Kidney (tissue), 14 donors: ENCODE results near the gene ST6GAL1. TPM values are rescaled to one million over a fixed set of nuclear protein-coding genes. Genes with fewer than 3 reads are reported as not detected.

ENCODE experiments used
- DNase-seq, 5 donors: peaks; one replicate each; pipeline ENCODE4 v3.0.0-alpha.2; 2013 to 2020
- FAIRE-seq: peaks from 2 replicates; lab custom pipeline; 2012; peaks lifted over from hg19 to GRCh38; lab: Jason Lieb, UNC
- H3K27ac ChIP-seq, 2 donors: one replicate each; pipeline ENCODE4 v1.7.0; 2013; ENCODE audit warnings: low read depth in 2 of 2, low read length in 2 of 2, inconsistent platforms in 1 of 2
- H3K27me3 ChIP-seq: one replicate; pipeline ENCODE4 v1.7.1; 2013; ENCODE audit warnings: low read length, inconsistent platforms; ENCODE audit not compliant: control insufficient read depth, insufficient read depth
- H3K36me3 ChIP-seq, 3 donors: one replicate each; pipeline versions ENCODE4 v1.7.0 to v1.7.1; 2013; ENCODE audit warnings: low read length in 3 of 3, control low read depth in 1 of 3, inconsistent platforms in 1 of 3; ENCODE audit not compliant: insufficient read depth in 3 of 3, control insufficient read depth in 2 of 3
- H3K4me1 ChIP-seq, 3 donors: one replicate each; pipeline versions ENCODE4 v1.7.0 to v1.7.1; 2013; ENCODE audit warnings: low read length in 3 of 3, inconsistent platforms in 1 of 3, low read depth in 1 of 3; ENCODE audit not compliant: control insufficient read depth in 2 of 3, insufficient read depth in 2 of 3
- H3K4me3 ChIP-seq, 3 donors: one replicate each; pipeline versions ENCODE4 v1.7.0 to v1.8.1; 2013; ENCODE audit warnings: low read length in 3 of 3, control low read depth in 1 of 3, inconsistent platforms in 1 of 3
- H3K9ac ChIP-seq, 3 donors: one replicate each; pipeline versions ENCODE4 v1.7.0 to v1.7.1; 2013; ENCODE audit warnings: low read length in 3 of 3, control low read depth in 1 of 3, inconsistent platforms in 1 of 3
- H3K9me3 ChIP-seq, 3 donors: one replicate each; pipeline versions ENCODE4 v1.7.0 to v1.7.1; 2013; ENCODE audit warnings: low read length in 3 of 3, control low read depth in 1 of 3, inconsistent platforms in 1 of 3; ENCODE audit not compliant: control insufficient read depth in 2 of 3, insufficient read depth in 1 of 3
- CTCF ChIP-seq: IDR thresholded peaks from 3 replicates; pipeline ENCODE4 v1.5.1; 2012; ENCODE audit warnings: mild to moderate bottlenecking, moderate library complexity, borderline replicate concordance; ENCODE audit not compliant: insufficient read depth; ENCODE audit errors: extremely low read depth
- intact Hi-C: fragments of 100-400 bp; cut with DNase I; formaldehyde crosslinking; loops from one replicate; pipeline ENCODE4 v1.11.1; 2022
- polyA plus RNA-seq: library from polyadenylated mRNA; stranded (reverse); fragments of 350-450 nt; fragmentation: Illumina TruSeq; extraction: RNeasy Lipid Tissue Mini Kit (QIAGEN cat#74804); gene quantifications from one replicate; pipeline ENCODE4 v1.2.3, GENCODE V29; 2014; ENCODE audit warnings: low read depth, low replicate concordance; ENCODE audit not compliant: insufficient read depth
- total RNA-seq: library from RNA; stranded (reverse); fragmentation: NEBNext Ultra II Directional; extraction: Animal tissue kit (Norgen Biotek cat#: 25700); gene quantifications from one replicate; pipeline ENCODE4 v1.2.1, GENCODE V29; 2021
- donor health status: control.
- donor health status: control.
- donor health status: control.
- donor health status: control.
- donor health status: control.
- donor health status: DM: yes; HTN: yes; CAD: no.
- donor health status: Normal renal cell carcinoma (clear cell type).

The ST6GAL1 gene
- total and polyA plus RNA-seq, 2 donors from 2014 or later = 62.6 to 236 TPM

- Histone ChIP-seq H3K9ac (peak overlapping the region in 2 of 3 donors; percentile 16 to 39), H3K4me1 (peaks cover 0 to 5% (median 3%) of the 10 kb centered on the region in 3 donors), H3K27ac (no peak overlapping the region), H3K9me3 (no peaks in the 10 kb centered on the region), H3K4me3 (peak overlapping the region; percentile 38 to 64 (median 53)), H3K27me3 (no peaks in the 10 kb centered on the region), H3K36me3 (no peaks in the 10 kb centered on the region)
- TF ChIP-seq CTCF = no peak
- no peak for FAIRE-seq
- intact Hi-C loops = no loop called here
- peak; percentile 41 to 86 (median 59) for DNase-seq
These were observed 171.1 kb downstream of the ST6GAL1 start for GRCh38 chr3:187101184-187102072.

- H3K27ac ChIP-seq = no peak overlapping the region
- no peaks in the 10 kb centered on the region for H3K9me3 ChIP-seq
- no peak for TF ChIP-seq CTCF
- no peak for FAIRE-seq
- H3K36me3 ChIP-seq = no peaks in the 10 kb centered on the region
- no peaks in the 10 kb centered on the region for H3K27me3 ChIP-seq
- intact Hi-C loops = no loop called here
- peak overlapping the region; percentile 38 to 64 (median 53) for H3K4me3 ChIP-seq
- H3K4me1 ChIP-seq = peaks cover 0 to 5% (median 3%) of the 10 kb centered on the region in 3 donors
- H3K9ac ChIP-seq = peak overlapping the region in 2 of 3 donors; percentile 16 to 39
- DNase-seq = no peak
These were observed 171.8 kb downstream of the ST6GAL1 start for GRCh38 chr3:187102073-187102634.

- Histone ChIP-seq H3K9me3 (no peaks in the 10 kb centered on the region), H3K9ac (no peak overlapping the region), H3K36me3 (no peaks in the 10 kb centered on the region), H3K27me3 (no peaks in the 10 kb centered on the region), H3K27ac (no peak overlapping the region), H3K4me3 (no peak overlapping the region), H3K4me1 (peaks cover 0 to 5% (median 3%) of the 10 kb centered on the region in 3 donors)
- no peak for FAIRE-seq
- no peak for DNase-seq
- intact Hi-C loops = no loop called here
- no peak for TF ChIP-seq CTCF
These were observed 172.9 kb downstream of the ST6GAL1 start for GRCh38 chr3:187103251-187103650.
